Immature natural killer cell (primary cell): ENCODE data around the gene KLHL26. TPM values are rescaled to one million over a fixed set of nuclear protein-coding genes. Genes with fewer than 3 reads are reported as not detected.
A peak's percentile ranks its signal among the peaks of the same experiment; 100 is the strongest.

Source experiments
- DNase-seq, 3 donors: peaks; one replicate each; pipeline ENCODE4 v3.0.0; 2022; ENCODE audit warnings: mixed read lengths in 1 of 3
- H3K27ac Mint-ChIP-seq, 6 donors: one replicate each; pipeline ENCODE4 v1.8.0; 2020; ENCODE audit warnings: mixed read lengths in 6 of 6, mild to moderate bottlenecking in 5 of 6, inconsistent platforms in 4 of 6, moderate library complexity in 3 of 6
- H3K27me3 Mint-ChIP-seq, 3 donors: one replicate each; pipeline ENCODE4 v1.8.0; 2020 to 2021; ENCODE audit warnings: low read depth in 3 of 3, mild to moderate bottlenecking in 3 of 3, mixed read lengths in 3 of 3, moderate library complexity in 3 of 3, inconsistent platforms in 1 of 3
- H3K36me3 Mint-ChIP-seq, 3 donors: one replicate each; pipeline ENCODE4 v1.8.0; 2020; ENCODE audit warnings: mixed read lengths in 3 of 3, inconsistent platforms in 2 of 3, mild to moderate bottlenecking in 2 of 3
- H3K4me1 Mint-ChIP-seq, 2 donors: one replicate each; pipeline ENCODE4 v1.8.0; 2020; ENCODE audit warnings: inconsistent platforms in 2 of 2, mild to moderate bottlenecking in 2 of 2, mixed read lengths in 2 of 2, moderate library complexity in 1 of 2
- H3K4me3 Mint-ChIP-seq, 5 donors: one replicate each; pipeline ENCODE4 v1.8.0; 2020; ENCODE audit warnings: mild to moderate bottlenecking in 5 of 5, mixed read lengths in 5 of 5, inconsistent platforms in 3 of 5, moderate library complexity in 3 of 5
- H3K9me3 Mint-ChIP-seq, 6 donors: one replicate each; pipeline ENCODE4 v1.8.0; 2020; ENCODE audit warnings: mild to moderate bottlenecking in 6 of 6, mixed read lengths in 6 of 6, inconsistent platforms in 4 of 6, moderate library complexity in 3 of 6
- polyA plus RNA-seq, 3 donors: library from polyadenylated mRNA; unstranded; fragments of 300-500 nt; fragmentation: Illumina TruSeq; gene quantifications; one replicate each; pipeline ENCODE4 v1.2.3, GENCODE V29; 2021

The KLHL26 gene
- polyA plus RNA-seq, 3 donors from 2014 or later = 1.6 to 4.8 (median 4.5) TPM

DNA sequence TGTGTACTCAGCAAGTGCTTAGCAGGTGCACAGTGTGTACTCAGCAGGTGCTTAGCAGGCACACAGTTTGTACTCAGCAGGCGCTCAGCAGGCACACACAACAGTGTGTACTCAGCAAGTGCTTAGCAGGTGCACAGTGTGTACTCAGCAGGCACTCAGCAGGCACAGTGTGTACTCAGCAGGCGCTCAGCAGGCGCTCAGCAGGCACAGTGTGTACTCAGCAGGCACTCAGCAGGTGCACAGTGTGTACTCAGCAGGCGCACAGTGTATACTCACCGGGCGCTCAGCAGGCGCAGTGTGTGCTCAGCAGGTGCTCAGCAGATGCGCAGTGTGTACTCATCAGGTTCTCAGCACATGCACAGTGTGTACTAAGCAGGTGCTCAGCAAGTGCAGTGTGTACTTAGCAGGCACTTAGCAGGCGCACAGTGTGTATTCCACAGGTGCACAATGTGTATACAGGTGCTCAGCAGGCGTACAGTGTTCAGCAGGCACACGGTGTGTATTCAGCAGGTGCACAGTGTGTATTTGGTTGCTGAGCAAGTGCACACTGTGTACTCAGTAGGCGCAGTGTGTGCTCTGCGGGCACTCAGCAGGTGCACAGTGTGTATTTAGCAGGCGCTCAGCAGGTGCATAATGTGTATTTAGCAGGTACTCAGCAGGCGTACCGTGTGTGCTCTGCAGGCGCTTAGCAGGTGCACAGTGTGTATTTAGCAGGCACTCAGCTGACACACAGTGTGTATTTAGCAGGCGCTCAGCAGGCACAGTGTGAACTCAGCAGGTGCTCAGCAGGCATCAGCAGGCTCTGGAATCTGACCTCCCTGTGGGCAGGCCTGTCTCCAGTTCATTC is 61.7 kb downstream of the KLHL26 start:
- H3K4me3 Mint-ChIP-seq = no peak overlapping the region
- no peak for DNase-seq
- peaks cover 2% of the 10 kb centered on the region in 3 donors for H3K27me3 Mint-ChIP-seq
- no peaks in the 10 kb centered on the region for H3K9me3 Mint-ChIP-seq
- H3K4me1 Mint-ChIP-seq = peaks cover 29 to 38% of the 10 kb centered on the region in 2 donors
- H3K27ac Mint-ChIP-seq = no peak overlapping the region
- no peaks in the 10 kb centered on the region for H3K36me3 Mint-ChIP-seq

DNA sequence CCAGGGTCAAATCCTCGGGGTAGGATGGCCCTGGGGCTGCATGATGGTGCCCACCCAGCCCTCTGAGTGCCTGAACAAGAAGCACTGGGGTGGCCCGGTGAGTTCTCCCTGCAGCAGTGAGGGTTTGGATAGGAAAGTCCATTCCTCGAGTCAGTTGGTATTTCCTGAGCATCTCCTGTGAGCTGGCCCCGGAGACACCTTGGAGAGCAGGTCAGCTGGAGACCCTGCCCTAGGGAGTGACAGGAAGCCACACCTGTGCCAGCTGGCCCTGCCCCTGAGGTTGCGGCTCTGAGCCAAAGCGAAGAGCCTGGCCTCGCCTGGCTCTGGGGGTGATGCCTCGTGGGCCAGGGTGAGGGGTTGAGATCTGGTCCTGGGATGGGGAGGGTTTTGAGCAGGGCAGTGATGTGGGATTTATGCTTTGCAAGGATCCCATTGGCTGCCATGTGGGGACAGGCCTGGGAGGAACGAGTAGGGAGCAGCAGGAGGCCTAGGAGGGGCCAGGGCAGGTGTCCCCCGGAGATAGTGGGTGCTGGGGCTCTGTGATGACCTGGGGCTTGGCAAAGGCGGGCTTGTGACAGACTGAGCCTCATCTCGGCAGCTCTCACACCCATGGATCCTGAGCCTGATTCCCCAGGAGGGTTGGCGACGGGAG is 62.7 kb downstream of the KLHL26 start:
- no peak for DNase-seq
- Mint-ChIP-seq H3K4me3 (peak overlapping the region; percentile 23 to 89 (median 42)), H3K36me3 (no peaks in the 10 kb centered on the region), H3K9me3 (no peaks in the 10 kb centered on the region), H3K4me1 (peaks cover 28 to 34% of the 10 kb centered on the region in 2 donors), H3K27me3 (peaks cover 2% of the 10 kb centered on the region in 3 donors), H3K27ac (peak overlapping the region in 3 of 6 donors; percentile 23 to 78 (median 72))

DNA sequence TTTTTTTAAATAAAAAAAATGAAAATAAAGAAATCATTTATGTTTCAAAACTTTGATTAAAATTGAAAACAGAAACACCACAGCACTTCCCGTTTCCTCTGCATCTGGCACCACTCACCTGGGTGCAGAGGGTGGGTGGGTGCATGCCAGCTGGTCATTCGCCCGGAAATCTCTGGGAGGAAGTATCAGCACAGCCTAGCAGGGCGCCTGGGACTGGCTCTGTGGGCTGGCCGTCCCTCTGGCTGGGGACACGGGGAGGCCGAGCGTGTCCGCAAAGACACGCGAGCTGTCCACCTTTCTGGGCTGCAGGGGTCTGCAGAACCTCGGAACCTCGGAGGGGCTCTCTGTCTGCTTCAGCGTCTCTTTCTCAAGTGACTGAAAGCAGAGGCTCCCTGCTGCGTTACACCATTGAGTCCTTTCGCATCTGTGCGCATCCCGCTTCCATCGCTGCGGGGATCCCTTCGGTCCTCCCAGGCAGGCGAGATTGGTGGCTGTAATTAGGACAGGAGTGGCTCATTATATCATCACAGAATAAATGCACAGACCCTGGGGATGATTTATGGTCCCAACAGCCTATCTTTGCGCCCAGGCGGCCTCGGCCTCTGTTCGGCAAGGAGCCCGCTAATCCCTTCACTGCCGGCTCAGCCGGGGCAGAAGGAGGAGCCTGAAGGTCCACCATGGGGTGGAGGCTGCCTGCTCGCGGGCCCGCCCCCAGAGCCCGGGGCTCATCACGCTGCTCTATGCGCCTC is 63.8 kb downstream of the KLHL26 start:
- peaks cover 26 to 28% of the 10 kb centered on the region in 2 donors for H3K4me1 Mint-ChIP-seq
- H3K27me3 Mint-ChIP-seq = peaks cover 0 to 2% (median 2%) of the 10 kb centered on the region in 3 donors
- H3K27ac Mint-ChIP-seq = peak overlapping the region; percentile 60 to 87 (median 82)
- peak; percentile 53 to 65 (median 55) for DNase-seq
- no peaks in the 10 kb centered on the region for H3K9me3 Mint-ChIP-seq
- no peaks in the 10 kb centered on the region for H3K36me3 Mint-ChIP-seq
- peak overlapping the region; percentile 80 to 90 (median 89) for H3K4me3 Mint-ChIP-seq

DNA sequence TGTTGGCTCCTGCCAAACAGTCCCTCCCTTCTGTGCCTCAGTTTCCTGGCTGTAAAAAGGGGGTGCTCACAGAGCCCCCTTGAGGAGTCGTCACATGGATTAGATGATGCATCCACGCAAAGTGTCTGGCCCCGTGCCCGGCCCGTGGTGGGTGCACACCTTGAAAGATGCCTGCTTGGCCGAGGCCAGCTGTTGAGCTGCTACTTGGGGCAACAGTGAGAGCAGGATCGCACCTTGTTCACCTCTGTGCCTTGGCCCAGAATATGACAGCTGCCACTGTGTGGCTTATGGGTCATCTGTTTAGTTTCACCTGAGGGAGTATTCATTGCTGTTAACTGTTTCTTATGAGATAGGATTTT is 64.4 kb downstream of the KLHL26 start:
- Mint-ChIP-seq H3K27me3 (peaks cover 0 to 2% (median 2%) of the 10 kb centered on the region in 3 donors), H3K36me3 (no peaks in the 10 kb centered on the region), H3K9me3 (no peaks in the 10 kb centered on the region), H3K4me1 (peaks cover 26 to 28% of the 10 kb centered on the region in 2 donors), H3K4me3 (peak overlapping the region; percentile 80 to 90 (median 89)), H3K27ac (peak overlapping the region; percentile 60 to 87 (median 82))
- DNase-seq = no peak

DNA sequence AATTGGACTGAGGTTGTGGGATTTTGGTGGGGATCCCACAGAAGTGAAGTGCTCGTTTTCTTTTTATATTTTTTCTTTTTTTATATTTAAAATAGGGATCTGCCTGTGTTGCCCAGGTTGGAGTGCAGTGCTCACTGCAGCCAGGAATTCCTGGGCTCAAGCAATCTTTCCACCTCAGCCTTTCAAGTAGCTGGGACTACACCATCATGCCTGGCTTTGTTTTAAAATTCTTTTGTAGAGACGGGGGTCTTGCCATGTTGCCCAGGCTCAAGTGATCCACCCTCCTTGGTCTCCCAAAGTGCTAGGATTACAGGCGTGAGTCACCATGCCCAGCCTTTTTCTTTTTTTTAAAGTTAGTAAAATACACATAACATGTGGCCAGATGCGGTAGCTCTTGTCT is 67.2 kb downstream of the KLHL26 start:
- DNase-seq = no peak
- Mint-ChIP-seq H3K27ac (no peak overlapping the region), H3K27me3 (peaks cover 0 to 2% (median 0%) of the 10 kb centered on the region in 3 donors), H3K9me3 (no peaks in the 10 kb centered on the region), H3K4me3 (no peak overlapping the region), H3K4me1 (peaks cover 30 to 32% of the 10 kb centered on the region in 2 donors), H3K36me3 (no peaks in the 10 kb centered on the region)

DNA sequence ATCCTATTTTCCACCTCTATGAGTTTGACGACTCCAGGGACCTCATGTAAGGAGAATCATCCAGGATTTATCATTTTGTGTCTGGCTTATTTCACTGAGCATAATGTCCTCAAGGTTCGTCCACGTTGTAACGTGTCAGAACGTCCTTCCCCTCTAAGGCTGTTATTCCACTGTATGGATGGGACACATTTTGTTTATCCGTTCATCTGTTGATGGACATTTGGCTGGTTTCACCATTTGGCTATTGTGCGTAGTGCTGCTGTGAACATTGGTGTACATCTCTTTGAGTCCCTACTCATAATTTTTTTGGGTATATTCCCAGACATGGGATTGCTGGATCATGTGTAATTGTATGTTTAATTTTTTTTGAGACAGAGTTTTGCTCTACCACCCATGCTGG is 68.1 kb downstream of the KLHL26 start:
- Mint-ChIP-seq H3K27me3 (peaks cover 0 to 2% (median 0%) of the 10 kb centered on the region in 3 donors), H3K36me3 (no peaks in the 10 kb centered on the region), H3K27ac (no peak overlapping the region), H3K4me3 (no peak overlapping the region), H3K9me3 (no peaks in the 10 kb centered on the region), H3K4me1 (peaks cover 22 to 24% of the 10 kb centered on the region in 2 donors)
- no peak for DNase-seq

DNA sequence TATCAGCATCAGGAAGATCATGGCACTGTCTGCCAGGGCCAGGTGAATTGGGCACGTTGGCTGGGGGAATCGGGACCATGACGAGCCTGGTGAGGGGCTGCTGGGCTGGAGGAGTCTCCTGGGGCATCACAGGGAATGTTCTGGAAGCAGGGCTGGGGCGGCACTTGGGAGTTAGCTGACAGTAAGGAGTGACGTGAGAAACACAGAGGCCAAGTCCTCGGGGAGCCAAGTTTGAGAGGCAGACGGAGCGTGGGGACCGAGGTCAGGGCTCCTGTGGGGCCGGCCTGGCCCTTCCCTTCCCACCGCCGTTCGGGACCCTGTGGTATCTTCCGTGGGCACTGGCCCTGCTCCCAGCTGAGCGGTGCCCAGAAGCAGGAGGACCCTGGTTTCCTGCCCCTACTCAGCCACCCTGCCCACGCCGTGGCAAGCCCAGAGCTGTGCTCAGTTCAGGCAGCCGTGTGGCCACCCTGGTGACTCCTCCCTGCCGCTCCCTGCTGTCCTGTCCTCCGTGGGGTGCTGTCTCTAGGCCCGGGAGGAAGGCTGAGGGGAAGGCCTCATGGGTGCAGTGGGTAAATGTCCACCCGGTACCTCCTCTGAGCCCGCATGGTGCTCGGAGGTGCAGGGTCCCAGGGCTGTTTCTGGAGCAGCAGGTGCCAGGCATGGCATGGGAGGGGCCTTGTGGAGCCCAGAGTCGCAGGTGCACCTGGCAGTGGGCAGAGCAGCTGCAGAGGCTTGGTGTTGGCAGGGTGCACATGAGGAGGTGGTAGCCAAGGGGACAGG is 71.8 kb downstream of the KLHL26 start:
- H3K36me3 Mint-ChIP-seq = no peaks in the 10 kb centered on the region
- H3K27ac Mint-ChIP-seq = peak overlapping the region in 1 of 6 donors; percentile 64
- H3K4me1 Mint-ChIP-seq = peaks cover 16 to 17% of the 10 kb centered on the region in 2 donors
- H3K4me3 Mint-ChIP-seq = no peak overlapping the region
- DNase-seq = no peak
- no peaks in the 10 kb centered on the region for H3K9me3 Mint-ChIP-seq
- peaks cover 0 to 3% (median 0%) of the 10 kb centered on the region in 3 donors for H3K27me3 Mint-ChIP-seq

DNA sequence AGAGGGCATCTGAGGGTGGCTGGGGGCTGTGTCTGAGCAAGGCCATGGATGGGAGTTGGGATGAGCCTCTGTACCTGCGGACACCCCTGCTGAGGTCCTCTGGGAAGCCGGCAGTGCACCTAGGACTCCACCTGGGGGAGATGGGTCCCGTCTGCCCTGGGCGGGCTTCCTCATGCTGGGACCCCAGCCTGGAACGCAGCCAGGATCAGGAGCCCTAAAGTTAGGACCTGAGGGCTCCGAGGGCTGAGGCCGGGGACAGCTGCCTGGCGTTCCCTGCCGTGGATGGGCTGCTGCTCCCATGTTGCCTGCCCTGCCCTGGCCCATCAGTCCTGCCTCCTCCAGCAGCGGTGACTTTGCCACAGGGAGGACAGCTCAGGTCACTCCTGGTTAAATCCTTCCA is 72.7 kb downstream of the KLHL26 start:
- Mint-ChIP-seq H3K9me3 (no peaks in the 10 kb centered on the region), H3K36me3 (no peaks in the 10 kb centered on the region), H3K27ac (no peak overlapping the region), H3K4me1 (peaks cover 25 to 26% of the 10 kb centered on the region in 2 donors), H3K4me3 (no peak overlapping the region), H3K27me3 (peaks cover 0 to 3% (median 0%) of the 10 kb centered on the region in 3 donors)
- no peak for DNase-seq

DNA sequence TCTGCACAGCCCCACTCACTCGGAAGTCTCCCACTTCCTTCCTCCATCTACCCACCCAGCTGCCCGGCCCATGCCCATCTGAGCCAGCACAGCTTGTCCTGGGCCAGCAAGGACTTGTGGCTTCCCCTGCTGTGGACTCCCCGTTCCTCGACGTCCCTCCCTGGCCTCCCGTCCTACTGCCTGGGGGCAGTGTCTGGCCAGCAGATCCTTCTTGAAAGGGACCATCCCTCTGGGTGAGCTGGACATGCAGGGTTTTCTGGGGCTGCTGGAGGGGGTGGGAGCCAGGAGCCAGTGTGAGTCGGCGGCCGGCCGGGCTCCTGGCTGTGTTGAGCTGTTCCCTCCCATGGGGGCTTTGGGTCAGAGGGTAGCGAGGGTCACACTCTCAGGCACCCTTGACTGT is 73.4 kb downstream of the KLHL26 start:
- Mint-ChIP-seq H3K9me3 (no peaks in the 10 kb centered on the region), H3K27ac (no peak overlapping the region), H3K36me3 (no peaks in the 10 kb centered on the region), H3K4me3 (no peak overlapping the region), H3K4me1 (peaks cover 30 to 31% of the 10 kb centered on the region in 2 donors), H3K27me3 (peaks cover 0 to 3% (median 0%) of the 10 kb centered on the region in 3 donors)
- DNase-seq = no peak

DNA sequence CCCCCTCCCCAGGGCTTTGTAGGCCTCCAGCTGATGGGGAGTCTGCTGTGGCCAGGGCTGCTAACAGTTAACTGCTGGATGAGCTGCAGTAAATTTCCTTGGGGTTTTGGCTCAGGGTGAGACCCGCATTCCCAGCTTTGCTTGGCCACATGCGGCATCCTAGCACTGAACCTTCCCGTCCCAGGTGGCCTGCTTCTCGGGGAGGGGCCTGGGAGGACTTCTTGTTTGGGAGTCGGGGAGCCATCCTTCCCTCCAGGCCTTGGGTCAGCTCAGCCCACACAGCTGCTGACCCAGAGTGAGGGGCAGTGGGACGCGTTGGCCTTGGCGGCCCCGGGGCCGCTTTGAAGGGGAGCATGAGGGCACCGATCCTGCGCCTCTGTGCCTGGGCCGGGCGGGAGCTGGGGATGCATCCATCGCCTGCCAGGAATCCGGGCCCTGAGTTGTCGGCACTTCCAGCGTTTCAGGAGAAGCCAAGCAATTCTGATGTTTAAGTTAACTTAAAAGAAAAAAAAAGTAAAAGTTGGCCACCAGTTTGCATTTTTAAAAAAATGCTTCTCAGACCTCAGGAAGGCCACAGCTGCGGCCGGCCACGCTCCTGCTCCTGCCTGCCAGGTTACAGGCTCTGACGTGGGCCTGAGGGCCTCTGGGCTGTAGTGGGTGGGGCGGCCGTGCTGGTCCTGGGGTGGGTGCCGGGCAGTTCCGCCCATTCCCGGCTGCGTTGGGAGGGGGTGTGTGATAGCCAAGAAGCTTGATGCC is 74.3 kb downstream of the KLHL26 start:
- Mint-ChIP-seq H3K9me3 (no peaks in the 10 kb centered on the region), H3K27me3 (peaks cover 0 to 6% (median 0%) of the 10 kb centered on the region in 3 donors), H3K4me1 (peaks cover 31 to 35% of the 10 kb centered on the region in 2 donors), H3K36me3 (no peaks in the 10 kb centered on the region), H3K4me3 (no peak overlapping the region), H3K27ac (no peak overlapping the region)
- no peak for DNase-seq

DNA sequence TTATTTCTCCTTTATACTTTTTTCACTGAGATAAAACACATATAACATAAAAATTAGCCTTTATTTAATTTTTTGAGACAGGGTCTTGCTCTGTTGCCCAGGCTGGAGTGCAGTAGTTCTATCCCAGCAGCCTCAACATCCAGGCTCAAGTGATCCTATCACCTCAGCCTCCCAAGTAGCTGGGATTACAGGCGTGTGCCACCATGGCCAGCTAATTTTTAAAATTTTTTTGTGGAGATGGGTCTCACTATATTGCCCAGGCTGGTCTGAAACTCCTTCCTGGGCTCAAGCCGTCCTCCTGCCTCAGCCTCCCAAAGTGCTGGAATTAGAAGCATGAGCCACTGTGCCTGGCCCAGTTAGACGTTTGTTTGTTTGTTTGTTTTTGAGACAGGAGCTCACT is 75.1 kb downstream of the KLHL26 start:
- no peaks in the 10 kb centered on the region for H3K9me3 Mint-ChIP-seq
- H3K36me3 Mint-ChIP-seq = no peaks in the 10 kb centered on the region
- no peak overlapping the region for H3K4me3 Mint-ChIP-seq
- no peak for DNase-seq
- peaks cover 29 to 35% of the 10 kb centered on the region in 2 donors for H3K4me1 Mint-ChIP-seq
- H3K27ac Mint-ChIP-seq = no peak overlapping the region
- peaks cover 0 to 6% (median 2%) of the 10 kb centered on the region in 3 donors for H3K27me3 Mint-ChIP-seq

DNA sequence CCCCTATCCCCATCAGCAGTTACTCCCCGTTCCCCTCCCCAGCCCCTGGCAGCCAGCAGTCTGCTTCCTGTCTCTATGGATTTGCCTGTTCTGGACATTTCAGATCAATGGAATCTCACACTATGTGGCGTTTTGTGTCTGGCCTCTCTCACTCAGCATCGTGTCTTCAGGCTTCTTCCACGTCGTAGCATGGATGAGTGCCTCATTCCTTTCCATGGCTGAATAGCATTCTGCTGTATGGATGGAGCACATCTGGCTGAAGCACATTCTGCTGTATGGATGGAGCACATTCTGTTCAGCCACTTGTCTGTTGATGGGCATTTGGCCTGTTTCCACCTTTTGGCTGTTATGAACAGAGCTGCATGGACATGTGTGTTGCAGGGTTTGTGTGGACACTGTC is 76.2 kb downstream of the KLHL26 start:
- Mint-ChIP-seq H3K27me3 (peaks cover 0 to 6% (median 4%) of the 10 kb centered on the region in 3 donors), H3K9me3 (no peaks in the 10 kb centered on the region), H3K27ac (peak overlapping the region in 1 of 6 donors; percentile 1), H3K4me1 (peaks cover 31 to 34% of the 10 kb centered on the region in 2 donors), H3K36me3 (no peaks in the 10 kb centered on the region), H3K4me3 (peak overlapping the region in 4 of 5 donors; percentile 18 to 55 (median 41))
- DNase-seq = no peak
